Hindlimb muscle (tissue), 1 donor: ENCODE data around the gene NTN4. TPM values are rescaled to one million over a fixed set of nuclear protein-coding genes. Genes with fewer than 3 reads are reported as not detected.

Source experiments
- DNase-seq: peaks from one replicate; pipeline ENCODE4 v3.0.0-alpha.2; 2013
- polyA plus RNA-seq: library from polyadenylated mRNA; unstranded; fragments of 120-200 nt; gene quantifications from one replicate; pipeline ENCODE4 v1.2.1, GENCODE V29; 2013; ENCODE audit not compliant: insufficient read length

Gene NTN4
- polyA plus RNA-seq, 1 donor: 40.7 TPM

GRCh38 chr12:95653771-95654546 lies 136.6 kb downstream of the NTN4 start:
- no peak for DNase-seq

GRCh38 chr12:95651681-95652080 lies 138.9 kb downstream of the NTN4 start:
- no peak for DNase-seq

GRCh38 chr12:95648990-95649791 lies 141.4 kb downstream of the NTN4 start:
- DNase-seq: no peak

GRCh38 chr12:95646781-95647190 lies 143.8 kb downstream of the NTN4 start:
- DNase-seq: peak; percentile 52

GRCh38 chr12:95643256-95643655 lies 147.3 kb downstream of the NTN4 start:
- DNase-seq: no peak

- DNase-seq: no peak
Observed at GRCh38 chr12:95642583-95642982, 148.0 kb downstream of the NTN4 start.

- no peak for DNase-seq
Observed at GRCh38 chr12:95641299-95641952, 149.1 kb downstream of the NTN4 start.

GRCh38 chr12:95640516-95640915 lies 150.0 kb downstream of the NTN4 start:
- DNase-seq: no peak

GRCh38 chr12:95637471-95638155 lies 153.0 kb downstream of the NTN4 start:
- DNase-seq: peak; percentile 75

GRCh38 chr12:95637010-95637409 lies 153.6 kb downstream of the NTN4 start:
- DNase-seq: no peak

- no peak for DNase-seq
Observed at GRCh38 chr12:95634622-95635621, 155.6 kb downstream of the NTN4 start.

GRCh38 chr12:95633732-95634465 lies 156.7 kb downstream of the NTN4 start:
- DNase-seq: no peak

GRCh38 chr12:95633049-95633731 lies 157.4 kb downstream of the NTN4 start:
- no peak for DNase-seq

GRCh38 chr12:95630496-95630895 lies 160.1 kb downstream of the NTN4 start:
- no peak for DNase-seq

GRCh38 chr12:95629392-95629791 lies 161.2 kb downstream of the NTN4 start:
- DNase-seq: no peak

- DNase-seq: no peak
Observed at GRCh38 chr12:95626854-95627253, 163.7 kb downstream of the NTN4 start.

GRCh38 chr12:95625012-95625411 lies 165.6 kb downstream of the NTN4 start:
- no peak for DNase-seq

- DNase-seq: no peak
Observed at GRCh38 chr12:95624589-95624988, 166.0 kb downstream of the NTN4 start.

- DNase-seq: no peak
Observed at GRCh38 chr12:95623554-95624170, 166.9 kb downstream of the NTN4 start.

- no peak for DNase-seq
Observed at GRCh38 chr12:95622879-95623278, 167.7 kb downstream of the NTN4 start.
